Cerebellar nuclear complex (tissue), 1 donor: ENCODE measurements around the gene MAN2C1.

Source experiments
- DNase-seq, 2 experiments: peaks; one replicate each; lab custom pipeline; 2025; lab: John Stamatoyannopoulos, UW

MAN2C1 gene

DNA sequence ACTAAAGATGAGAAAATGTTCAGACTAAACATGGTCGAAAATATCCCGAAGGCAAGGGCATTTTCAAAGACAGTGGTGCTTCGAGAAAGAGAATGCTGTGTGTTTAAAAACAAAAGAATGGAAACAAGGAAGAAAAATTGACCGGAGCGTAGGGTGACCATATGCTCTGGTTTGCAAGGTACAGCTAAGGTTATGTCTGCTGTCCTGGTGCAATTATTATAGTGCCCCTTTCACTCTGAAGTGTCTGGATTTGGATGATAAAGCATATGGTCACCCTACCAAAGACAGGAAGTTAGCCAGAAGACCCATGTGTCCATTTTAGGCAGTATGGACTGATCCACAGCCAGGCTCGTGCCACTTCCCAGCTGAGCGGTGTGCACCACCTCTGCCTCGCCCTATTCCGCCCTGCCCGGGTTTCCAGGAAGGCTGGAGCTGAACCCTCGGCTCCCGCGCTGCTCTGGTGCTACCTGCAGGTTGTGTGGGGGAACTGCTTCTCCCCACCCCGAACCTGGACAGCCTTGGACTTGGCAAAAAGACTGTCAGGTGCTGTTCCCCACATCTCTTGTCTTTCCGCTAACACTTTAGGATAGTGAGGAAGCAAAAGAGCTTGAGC is 60.5 kb downstream of the MAN2C1 start:
- DNase-seq = no peak

DNA sequence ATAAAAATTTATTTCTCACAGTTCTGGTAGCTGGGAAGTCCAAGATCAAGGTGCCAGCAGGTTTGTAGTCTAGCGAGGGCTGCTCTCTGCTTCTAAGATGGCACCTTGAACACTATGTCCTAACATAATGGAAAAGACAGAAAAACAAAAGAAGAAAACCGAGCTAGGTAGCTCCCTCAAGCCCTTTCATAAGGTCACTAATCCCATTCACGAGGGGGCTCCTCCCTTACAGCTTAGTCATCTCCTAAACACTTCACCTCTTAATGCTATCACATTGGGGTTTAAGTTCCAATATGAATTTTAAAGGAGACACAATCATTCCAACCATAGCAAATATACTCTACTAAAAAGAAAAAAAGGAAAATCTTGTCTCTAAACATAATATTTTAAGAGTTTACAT is 62.2 kb downstream of the MAN2C1 start:
- DNase-seq = no peak
